HG02885 (cell line): ENCODE results near the gene TPO.
"Not testable (repeated sequence)": the region's sequence is repeated elsewhere in the genome, so short reads cannot be mapped to it uniquely, and the experiment has no call there.

Source experiments
- ATAC-seq: cut with Tn5 transposase; IDR thresholded peaks from one replicate; pipeline ENCODE4 v1.9.1; 2021; ENCODE audit warnings: mild to moderate bottlenecking; ENCODE audit not compliant: unreplicated experiment, poor library complexity

TPO gene

DNA sequence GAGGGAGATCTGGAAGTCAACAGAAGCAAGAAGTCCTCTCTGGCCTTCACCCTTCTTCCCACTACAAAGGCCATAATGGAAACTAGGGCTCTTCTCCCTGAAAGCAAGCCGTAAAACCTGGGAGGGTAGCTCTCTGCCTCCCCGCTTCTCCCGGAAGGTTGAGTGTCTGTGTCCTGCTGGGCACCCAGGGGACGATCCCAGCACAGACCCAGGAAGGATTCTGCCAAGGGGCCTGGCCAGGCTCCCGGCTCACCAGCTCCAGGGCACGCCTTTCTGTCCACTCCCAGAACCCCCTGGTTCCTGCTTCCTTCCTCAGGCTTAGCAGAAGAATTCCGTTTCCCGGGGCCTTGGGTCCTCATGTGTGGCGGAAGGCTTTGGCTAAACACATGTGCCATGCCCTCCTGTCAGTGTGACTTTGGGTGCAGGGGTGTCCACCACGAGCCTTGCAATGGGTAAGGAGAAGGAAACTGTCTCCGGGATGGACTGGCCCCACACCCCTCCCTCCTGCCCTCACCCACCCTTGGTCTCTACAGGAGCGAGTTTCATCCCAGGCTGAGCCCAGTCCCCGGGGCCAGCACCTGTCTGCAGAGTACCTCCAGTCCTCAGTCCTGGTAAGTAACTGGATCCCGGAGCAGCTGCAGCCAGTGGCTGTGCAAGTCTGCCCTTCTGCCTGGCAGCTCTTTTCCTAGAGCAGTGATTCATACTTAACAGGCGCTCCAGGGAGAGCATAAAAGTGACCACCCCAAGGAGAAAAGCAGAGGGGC is 135.8 kb downstream of the TPO start:
- no peak for ATAC-seq

DNA sequence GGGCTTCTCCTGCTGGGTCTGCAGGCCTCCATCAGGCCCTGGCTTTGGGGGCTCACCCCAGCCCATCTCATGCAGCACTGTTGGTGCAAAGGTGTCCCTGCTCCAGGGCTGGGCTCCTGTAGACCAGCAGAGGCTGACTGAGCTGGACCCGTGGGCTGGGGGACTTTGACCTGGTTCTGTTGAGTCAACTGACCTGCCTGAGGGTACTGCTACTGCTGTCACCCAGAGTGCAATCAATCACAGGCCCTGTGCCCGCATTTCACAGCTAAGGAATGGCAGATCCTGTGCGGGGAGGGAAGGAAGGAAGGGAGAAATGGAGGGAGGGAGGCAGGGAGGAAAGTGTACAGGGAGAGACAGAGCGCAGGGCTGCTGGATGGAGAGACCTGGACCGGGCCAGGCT is 136.8 kb downstream of the TPO start:
- no peak for ATAC-seq

DNA sequence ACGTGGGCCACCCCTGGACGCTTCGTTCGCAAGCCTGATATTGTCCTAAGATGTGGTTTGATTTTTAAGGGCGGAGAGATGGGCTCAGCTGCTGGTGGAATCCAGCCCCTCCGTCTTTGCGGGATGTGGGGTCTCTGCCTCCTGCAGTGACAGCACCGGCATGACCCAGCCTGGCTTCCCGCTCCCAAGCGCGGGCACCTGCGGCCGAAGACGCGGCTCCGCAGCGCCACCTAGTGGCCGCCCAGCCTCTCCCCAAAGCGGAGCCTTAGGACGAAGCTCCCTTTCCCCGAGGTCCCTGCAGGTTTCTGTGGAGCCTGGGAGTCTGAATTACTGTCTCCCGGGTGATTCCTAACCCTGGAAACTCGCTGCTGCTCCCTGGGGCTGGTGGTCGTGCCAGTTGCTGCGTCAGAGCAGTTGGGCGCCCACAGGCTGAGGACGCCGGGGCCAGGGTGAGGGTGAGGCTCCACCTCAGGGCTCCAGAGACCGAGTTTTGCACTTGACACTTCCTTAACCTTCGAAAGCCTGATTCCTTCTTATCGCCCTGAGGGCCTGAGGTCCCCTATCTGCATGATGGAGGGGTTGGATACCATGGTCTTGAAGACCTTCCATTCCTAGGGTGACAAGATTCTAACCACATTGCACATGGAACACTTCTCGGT is 137.5 kb downstream of the TPO start:
- ATAC-seq = peak; percentile 84

DNA sequence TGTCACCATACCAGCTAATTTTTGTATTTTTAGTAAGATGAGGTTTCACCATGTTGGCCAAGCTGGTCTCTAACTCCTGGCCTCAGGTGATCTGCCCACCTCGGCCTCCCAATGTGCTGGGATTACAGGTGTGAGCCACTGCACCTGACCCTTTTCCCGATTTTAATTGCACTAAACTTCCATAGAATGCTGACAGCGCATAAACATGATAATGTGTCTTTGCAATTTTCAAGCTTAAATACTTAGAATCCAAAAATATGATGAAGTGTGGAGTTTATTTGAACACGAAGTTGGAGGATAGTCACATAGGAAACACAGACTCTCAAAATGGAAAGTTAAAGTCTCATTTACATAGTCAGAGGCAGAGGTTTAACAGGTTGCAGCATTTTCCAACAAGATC is 138.6 kb downstream of the TPO start:
- no peak for ATAC-seq

DNA sequence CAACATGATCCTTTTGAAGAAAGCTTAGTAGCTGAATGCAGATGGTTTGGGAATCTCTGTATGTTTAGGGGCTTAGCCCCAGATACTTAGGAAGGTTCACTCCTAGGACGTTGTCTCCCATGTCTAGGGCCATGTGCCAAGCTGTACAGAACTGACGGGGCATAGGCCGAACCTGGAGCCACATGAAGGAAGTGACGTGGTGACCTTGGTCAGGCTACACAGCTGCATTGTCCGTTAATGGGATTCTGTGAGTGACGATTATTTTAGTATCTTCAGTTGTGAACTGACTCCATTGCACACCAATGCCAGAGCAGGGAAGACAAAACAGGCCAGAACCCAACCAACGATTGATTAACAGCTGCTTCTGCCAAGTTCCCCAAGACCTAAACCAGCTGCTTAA is 139.3 kb downstream of the TPO start:
- ATAC-seq = no peak

DNA sequence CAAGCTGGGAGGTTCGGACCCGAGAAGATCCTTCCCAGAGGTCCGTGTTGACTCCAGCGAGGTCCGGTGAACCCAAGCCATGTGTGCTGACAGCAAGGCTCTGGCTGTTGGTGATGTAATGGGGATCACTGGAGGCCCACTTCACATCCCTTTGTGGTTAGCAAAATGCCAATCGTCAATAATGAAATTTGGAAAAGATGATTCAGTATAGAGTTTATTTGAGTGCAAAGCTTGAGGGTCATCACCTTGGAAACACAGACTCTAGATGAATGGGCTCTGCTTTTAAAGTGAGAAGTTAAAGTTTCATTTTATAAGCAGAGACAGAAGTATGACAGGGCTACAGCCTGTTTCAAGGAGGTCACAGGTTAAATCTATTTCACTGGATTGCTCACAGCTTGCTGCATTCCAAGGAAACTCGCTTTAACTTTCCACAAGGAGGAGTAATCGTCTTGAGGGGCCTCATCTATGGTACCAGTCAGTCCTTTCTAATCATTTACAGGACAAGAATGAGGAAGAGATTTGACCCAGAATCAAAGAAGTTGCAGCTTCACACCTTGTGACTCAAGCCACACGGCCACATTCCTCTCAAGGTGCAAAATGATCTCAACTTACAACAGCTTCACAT is 140.5 kb downstream of the TPO start:
- no peak for ATAC-seq

DNA sequence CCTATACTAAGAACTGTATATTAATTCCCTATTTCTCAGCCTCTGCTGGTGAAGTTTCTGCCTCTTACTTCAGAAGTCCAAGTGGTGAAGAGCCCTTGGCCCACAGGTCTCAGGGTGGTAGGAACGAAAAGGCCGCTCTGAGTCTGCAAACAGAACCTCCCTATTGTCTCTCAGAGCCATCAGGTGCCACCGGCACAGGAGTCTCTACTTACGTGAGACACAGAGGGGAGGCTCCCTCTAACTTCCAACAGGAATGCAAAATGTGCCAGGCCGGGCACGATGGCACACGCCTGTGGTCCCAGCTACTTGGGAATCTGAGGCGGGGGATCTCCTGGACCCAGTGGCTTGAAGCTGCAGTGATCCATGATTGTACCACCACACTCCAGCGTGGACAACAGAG is 143.0 kb downstream of the TPO start:
- ATAC-seq = no peak

DNA sequence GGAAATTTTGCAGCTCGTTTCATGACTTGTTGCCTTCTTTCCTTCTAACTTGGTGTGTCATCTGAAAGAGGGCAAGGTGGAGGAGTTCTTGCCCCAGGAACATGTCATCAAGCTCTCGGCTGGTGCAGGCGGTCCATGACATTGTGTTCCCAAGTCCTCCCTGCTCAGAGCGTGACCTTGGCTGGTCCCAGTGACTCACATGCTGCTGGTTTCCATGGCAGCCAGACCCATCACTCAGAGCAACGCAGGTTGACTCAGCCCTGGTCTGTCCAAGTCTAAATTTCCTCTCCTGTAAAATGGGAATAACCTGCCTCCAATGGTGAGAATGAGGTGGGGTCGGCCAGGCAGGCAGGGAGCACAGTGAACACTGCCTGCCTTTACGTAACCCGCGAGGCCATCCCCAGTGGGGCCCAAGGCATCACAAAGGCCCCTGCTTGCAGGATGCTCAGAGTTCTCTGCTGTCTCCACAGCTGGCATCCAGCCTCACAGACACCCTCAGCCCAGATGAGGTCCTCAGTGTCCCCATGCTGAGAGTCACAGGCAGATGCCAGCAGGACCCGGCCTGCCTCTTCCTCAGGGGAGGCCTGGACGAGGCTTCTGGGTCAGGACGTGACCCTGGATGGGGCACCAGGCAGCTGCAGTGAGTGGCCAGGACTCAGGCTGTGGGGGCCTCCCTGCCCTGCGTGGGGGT is 143.7 kb downstream of the TPO start:
- no peak for ATAC-seq

DNA sequence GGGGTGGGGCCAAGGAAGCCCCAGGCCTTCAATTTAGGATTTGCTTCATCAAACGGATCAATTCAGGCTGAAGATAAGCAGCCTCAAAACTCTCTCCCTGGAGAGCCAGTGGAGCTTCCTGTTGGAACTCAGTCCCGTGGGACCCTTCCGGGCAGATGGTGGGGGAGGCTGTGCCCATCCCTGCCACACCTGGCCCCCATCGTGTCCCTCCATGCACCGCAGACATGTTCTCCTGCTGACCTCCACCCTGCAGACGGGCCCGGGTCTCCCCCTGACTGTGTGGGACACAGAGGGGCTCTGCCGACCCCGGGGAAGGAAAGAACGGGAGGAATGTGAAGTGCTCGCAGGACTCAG is 144.2 kb downstream of the TPO start:
- ATAC-seq = no peak

DNA sequence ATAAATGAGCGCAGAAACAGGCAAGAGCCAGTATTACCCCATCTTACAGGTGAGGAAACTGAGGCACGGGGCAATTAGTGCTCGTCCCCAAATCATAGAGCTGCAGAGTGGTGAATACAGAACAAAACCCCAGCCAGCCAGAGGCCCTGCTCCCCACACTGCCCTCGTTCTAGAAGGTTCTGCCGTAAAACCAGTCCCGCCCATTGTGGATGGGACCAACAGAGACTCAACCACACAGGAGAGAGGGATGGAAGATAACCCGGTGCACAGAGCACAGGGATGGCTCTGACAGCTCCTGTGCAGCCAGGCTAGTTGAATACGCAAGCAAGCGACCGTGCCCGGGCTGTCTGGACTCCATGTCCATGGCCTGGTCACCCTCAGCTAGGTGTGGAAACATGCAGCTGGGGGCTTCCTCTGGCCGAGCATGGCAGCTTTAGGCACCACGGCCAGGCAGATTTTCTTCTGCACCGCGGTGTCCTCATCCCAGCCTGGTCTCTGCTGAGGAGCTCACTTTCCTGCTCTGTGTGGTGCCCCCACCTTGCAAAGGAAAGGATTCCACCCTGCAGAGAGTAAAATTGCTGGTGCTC is 146.4 kb downstream of the TPO start:
- no peak for ATAC-seq

DNA sequence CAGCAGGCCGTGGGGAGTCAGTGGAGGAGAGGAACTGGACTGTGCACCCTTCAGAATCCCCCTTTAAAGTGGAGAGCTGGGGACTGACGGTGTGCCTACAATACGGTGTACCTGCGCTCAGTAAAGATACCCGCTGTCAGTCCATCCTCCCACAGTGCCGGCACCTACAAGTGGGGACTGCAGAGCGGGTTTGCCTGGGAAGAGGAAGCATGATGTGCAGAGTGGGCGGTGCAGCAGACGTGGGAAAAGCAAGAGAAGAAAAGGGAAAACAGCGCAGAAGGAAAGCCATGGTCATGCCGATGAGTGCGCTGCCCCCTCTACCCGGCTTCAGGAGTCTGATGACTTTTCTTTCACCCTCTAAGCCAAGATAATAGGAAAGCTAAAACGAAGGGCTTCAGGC is 148.0 kb downstream of the TPO start:
- no peak for ATAC-seq

DNA sequence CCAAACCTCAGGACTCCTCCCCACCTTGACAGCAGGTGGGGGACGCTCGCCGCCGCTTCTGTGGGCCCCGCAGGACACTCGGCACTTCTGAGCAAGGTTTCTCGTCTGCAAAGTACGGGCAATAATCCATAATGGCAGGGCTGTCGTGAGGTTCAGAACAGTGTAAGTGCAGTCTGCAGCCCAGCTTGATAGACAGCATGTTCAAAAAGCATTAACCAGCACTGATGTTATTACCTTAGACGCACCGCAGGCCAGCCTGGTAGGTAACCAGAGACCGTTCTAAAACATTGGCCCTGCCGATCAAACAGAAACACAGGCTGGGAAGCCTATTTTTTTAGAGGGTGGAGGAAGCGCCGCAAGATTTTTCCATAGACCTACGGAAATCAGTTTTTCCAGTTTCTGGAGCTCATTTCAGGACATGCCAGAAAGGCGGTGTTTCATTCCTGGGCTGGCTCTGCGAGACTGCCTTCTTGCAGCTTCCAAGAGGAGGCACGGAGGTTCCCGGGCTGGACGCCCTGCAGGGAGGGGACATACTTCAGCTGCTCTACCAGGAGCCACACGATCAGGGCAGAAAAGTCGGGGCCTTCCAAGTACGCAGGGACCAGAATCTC is 148.7 kb downstream of the TPO start:
- no peak for ATAC-seq

DNA sequence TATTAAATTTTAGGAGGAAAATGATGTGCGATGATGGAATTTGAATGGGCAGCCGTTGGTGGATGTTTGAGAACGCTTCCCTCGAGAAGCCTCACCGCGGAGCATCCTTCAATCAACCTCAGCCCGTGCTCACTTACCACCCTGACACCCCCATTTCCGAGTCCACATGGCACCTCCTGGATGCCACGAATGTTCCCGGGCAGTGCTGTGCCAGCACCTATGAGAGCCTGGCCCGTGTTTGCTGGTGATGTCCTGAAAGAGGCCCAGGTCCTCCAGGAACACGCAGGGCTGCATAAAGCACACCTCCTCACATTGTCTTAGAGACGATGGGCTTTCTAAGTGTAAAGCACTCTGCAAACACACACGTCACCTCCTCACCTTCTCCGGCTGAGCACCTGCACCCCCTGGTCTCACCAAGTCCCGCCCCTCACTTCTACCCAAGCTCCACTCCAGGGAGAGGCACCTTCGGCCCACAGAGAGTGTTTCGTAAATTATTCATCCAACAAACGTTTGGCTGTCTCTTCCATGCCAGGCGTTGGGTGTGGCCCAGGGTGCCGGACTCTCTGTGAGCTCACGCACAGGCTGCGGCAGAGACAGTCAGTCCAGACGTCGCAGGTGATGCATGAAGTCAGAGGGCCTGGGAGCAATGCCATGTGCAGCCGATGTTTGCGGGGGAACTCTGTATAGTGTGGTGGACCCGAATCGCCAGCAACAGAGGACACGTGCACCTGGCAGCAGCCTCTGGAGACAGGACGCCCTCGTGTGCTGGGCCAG is 150.0 kb downstream of the TPO start:
- ATAC-seq = no peak

DNA sequence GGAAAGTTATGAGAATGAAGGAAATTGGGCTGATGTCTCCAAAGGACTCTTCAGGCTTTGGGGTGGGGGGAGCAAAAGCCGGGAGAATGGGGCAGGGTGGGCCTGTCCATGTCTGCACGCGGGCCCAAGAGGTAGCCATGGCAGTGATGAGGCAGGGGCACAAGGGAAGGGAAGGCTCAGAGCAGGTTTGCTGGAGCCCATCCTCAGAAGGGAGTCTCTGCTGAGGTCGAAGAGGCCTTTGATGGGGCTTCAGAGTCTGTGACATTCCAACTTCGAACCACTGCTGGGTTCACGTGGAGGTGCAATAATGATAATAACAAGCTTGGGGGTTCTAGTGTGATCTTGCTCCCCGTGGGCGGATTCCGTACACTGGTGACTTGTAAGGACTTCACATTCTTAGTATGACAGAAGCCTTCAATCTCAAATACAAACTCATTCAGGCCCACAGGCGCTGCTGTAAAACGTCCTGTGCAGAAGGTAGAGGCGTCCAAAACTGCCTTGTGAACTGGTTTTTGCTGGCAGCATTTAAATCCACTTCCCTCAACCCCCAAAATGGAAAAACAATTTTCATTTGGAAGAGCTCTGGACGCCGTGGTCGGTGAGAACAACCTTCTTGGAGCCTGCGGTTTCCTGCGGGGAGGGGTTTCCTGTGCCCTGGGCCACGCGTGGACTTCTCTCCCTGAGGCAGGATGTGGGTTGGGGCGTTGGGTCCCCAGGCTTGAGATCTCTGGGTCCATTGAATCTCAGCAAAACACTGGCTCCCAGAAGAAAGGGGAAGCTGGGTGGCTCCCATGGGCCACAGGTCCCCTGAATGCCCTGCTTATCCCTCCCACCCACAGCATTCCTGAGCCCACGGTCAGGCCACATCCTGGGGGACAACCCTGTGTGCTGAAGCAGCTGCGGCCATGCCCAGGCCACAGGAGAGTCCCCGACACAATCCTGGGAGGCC is 151.0 kb downstream of the TPO start:
- no peak for ATAC-seq

DNA sequence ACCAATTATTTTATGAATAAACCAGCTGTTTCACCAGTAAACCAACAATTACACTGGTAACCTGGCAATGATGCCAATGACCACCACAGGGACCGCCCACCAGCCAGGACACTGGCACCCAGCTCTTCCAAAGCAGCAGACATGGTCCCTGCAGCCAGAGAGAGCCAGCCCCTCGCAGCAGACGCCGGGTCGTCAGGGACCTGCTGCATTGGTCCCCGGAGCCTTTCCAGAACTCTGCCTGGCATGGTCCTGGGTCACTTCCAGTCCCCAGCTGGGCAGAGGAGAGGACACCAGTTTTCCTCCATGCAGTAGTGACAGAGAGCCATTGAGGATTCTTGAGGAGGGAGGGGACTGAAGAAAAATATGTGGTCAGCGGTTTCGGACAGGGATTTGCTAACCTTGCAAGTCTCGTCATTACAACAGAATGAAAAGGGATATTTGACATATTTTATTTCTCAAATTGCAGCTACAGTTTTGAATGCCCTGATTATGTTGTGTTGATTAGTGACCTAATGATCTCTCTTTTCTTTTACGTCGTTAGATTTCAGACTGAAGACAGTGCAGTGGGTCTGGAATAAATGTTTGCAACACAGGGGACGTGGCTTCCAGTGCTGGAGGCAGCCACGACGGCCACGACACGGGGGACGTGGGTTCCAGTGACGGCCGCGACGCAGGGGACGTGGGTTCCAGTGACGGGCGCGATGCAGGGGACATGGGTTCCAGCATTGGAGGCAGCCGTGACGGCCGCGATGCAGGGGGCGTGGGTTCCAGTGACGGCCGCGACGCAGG is 154.5 kb downstream of the TPO start:
- ATAC-seq = no peak

DNA sequence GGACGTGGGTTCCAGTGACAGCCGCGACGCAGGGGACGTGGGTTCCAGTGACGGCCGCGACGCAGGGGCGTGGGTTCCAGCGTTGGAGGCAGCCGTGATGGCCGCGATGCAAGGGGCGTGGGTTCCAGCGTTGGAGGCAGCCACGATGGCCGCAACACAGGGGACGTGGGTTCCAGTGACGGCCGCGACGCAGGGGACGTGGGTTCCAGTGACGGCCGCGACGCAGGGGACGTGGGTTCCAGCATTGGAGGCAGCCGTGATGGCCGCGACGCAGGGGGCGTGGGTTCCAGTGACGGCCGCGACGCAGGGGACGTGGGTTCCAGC is 155.0 kb downstream of the TPO start:
- ATAC-seq = not testable (repeated sequence)

DNA sequence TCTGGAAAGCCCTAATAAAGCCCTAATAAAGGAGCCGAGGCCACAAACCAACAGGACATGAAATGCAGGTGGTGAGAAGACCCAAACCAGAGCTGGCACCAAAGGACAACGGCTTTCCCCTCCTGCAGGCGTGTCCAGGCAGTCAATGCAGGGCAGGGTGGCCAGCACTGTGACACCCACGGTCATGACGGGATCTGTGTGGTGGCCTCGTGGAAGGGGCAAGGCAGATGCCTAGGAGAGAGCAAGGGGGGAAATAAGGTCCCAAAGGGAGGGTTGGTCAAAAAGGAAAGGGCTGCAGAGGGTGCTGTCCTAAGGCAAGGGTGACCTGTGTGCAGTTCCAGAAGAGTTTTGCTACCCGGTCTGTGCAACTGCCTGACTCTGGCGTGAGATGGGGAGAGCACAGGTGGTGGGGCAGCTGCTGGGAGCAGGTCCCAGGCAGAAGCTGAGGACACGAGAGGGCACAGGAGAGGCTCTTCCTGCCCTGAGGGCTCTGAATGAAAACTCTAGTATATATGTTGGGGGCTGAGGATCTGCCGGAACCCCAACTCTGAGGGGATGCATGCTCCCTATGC is 156.7 kb downstream of the TPO start:
- no peak for ATAC-seq
